K562 (cell line): ENCODE results near the gene PRPSAP2. TPM values are rescaled to one million over a fixed set of nuclear protein-coding genes. Genes with fewer than 3 reads are reported as not detected.

Experiments used
- CHAMP1 ChIP-seq: fragments of 450-650 bp; IDR thresholded peaks from 2 replicates; pipeline ENCODE4 v1.6.1; 2016; ENCODE audit warnings: mild to moderate bottlenecking
- MNT ChIP-seq, 2 experiments: fragments of 450-650 bp; conservative IDR thresholded peaks; 2 replicates each; pipeline ENCODE4 v1.6.1; 2017; ENCODE audit warnings: mild to moderate bottlenecking in 2 of 2, moderate library complexity in 2 of 2
- MTA1 ChIP-seq: fragments of 450-650 bp; IDR thresholded peaks from 2 replicates; pipeline ENCODE4 v1.6.1; 2017; ENCODE audit warnings: borderline replicate concordance
- PHF20 ChIP-seq: fragments of 450-650 bp; IDR thresholded peaks from 2 replicates; pipeline ENCODE4 v1.6.1; 2018; ENCODE audit not compliant: partially characterized antibody
- POLR2A ChIP-seq: fragments of 450-650 bp; conservative IDR thresholded peaks from 2 replicates; pipeline ENCODE4 v1.6.1; 2016
- REST ChIP-seq, 2 experiments: fragments of 450-650 bp; formaldehyde crosslinking in 1 of 2; IDR thresholded peaks; 2 replicates each; pipeline versions ENCODE4 v1.4.0 to v1.6.1; 2014 to 2020; ENCODE audit warnings: mild to moderate bottlenecking in 2 of 2, borderline replicate concordance in 1 of 2, low read depth in 1 of 2
- TAF1 ChIP-seq: IDR thresholded peaks from 2 replicates; pipeline ENCODE4 v1.6.1; 2011; ENCODE audit warnings: mild to moderate bottlenecking, low read length, moderate library complexity; ENCODE audit not compliant: insufficient read depth, control insufficient read depth, severe bottlenecking; ENCODE audit errors: extremely low read depth
- TAF7 ChIP-seq: fragments of 450-650 bp; IDR thresholded peaks from 2 replicates; pipeline ENCODE4 v1.6.1; 2016; ENCODE audit warnings: missing genetic modification characterization, missing compliant biosample characterization
- TBP ChIP-seq: optimal IDR thresholded peaks from 2 replicates; pipeline ENCODE3; 2011; ENCODE audit warnings: low read depth, low read length, improper control_type of control experiment
- TOE1 ChIP-seq, 2 experiments: fragments of 450-650 bp in 1 of 2; sonication (generic) in 1 of 2; formaldehyde crosslinking in 1 of 2; IDR thresholded peaks; 2 replicates each; pipeline versions ENCODE4 v1.7.1 to v1.8.0; 2016 to 2022; ENCODE audit warnings: borderline replicate concordance in 2 of 2, mild to moderate bottlenecking in 2 of 2, antibody characterized with exemption in 1 of 2, inconsistent platforms in 1 of 2, low read depth in 1 of 2, missing genetic modification reagents in 1 of 2, moderate library complexity in 1 of 2
- VEZF1 ChIP-seq: fragments of 200-800 bp; sonication (Bioruptor generic); IDR thresholded peaks from 2 replicates; pipeline ENCODE4 v1.6.1; 2017; ENCODE audit warnings: missing genetic modification characterization, missing compliant biosample characterization
- YBX1 ChIP-seq: fragments of 450-650 bp; IDR thresholded peaks from 2 replicates; pipeline ENCODE4 v1.7.1; 2016; ENCODE audit warnings: mild to moderate bottlenecking
- polyA plus RNA-seq, 8 experiments: library from polyadenylated mRNA; depleted of rRNA in 4 of 8; stranded (reverse) in 5 of 8; unstranded in 3 of 8; fragments of >200 nt; fragmentation: Nextera tagmentation in 2 of 8; fragmentation: Illumina TruSeq in 1 of 8; extraction: Ambion mirVana in 2 of 8; extraction: Trizol in 1 of 8; gene quantifications; 2 replicates each; pipeline versions ENCODE4 v1.2.1 to v1.2.3, GENCODE V29; 2011 to 2014; ENCODE audit warnings: inconsistent platforms in 1 of 8, missing spikeins in 1 of 8
- total RNA-seq, 7 experiments: library from RNA; depleted of rRNA in 6 of 7; stranded (reverse); fragments of >200 nt in 6 of 7; fragmentation: Illumina TruSeq in 2 of 7; extraction: Trizol in 2 of 7; gene quantifications; 2 replicates each; pipeline versions ENCODE4 v1.2.1 to v1.2.3, GENCODE V29; 2011 to 2021; ENCODE audit warnings: low replicate concordance in 1 of 7

Gene PRPSAP2
- total and polyA plus RNA-seq, 9 of the 15 experiments (the other 6 are each of a cell fraction or from before 2014, with no cell fraction given), result 15.5 to 56.7 (median 35.7) TPM

- TF ChIP-seq REST (IDR thresholded peaks at IDR 0.05; ENCODE audit: borderline replicate concordance), result peak; percentile 85
- no peak for TF ChIP-seq REST (CRISPR knock-in tag; IDR thresholded peaks at IDR 0.05; ENCODE audit: low read depth)
- TF ChIP-seq TBP, result peak; percentile 67
- TF ChIP-seq TAF7, result 0 out of 2 replicates have a peak, but pooled peaks have one; percentile 13
- peak; percentile 47; the same call in 1 of the 2 replicates for TF ChIP-seq TOE1 (IDR thresholded peaks at IDR 0.05; ENCODE audit: borderline replicate concordance)
- no peak for TF ChIP-seq TOE1 (CRISPR knock-in tag; IDR thresholded peaks at IDR 0.05; ENCODE audit: borderline replicate concordance, low read depth)
- peak; percentile 36; the same call in 1 of the 2 replicates for TF ChIP-seq VEZF1 (CRISPR knock-in tag)
- peak; percentile 32 to 47; a peak in 1 of 4 replicates for TF ChIP-seq MNT (conservative IDR thresholded peaks at IDR 0.05)
- no peak for TF ChIP-seq YBX1
- TF ChIP-seq TAF1, result peak; percentile 42
- no peak for TF ChIP-seq CHAMP1
- TF ChIP-seq PHF20, result peak; percentile 62
- TF ChIP-seq POLR2A, result peak; percentile 72
- peak; percentile 71; the same call in 1 of the 2 replicates for TF ChIP-seq MTA1
Measured at GRCh38 chr17:18855831-18856569, 1.9 kb upstream of the PRPSAP2 start (continued).
